Fibroblast of the aortic adventitia (primary cell): Measurements from ENCODE around the gene SV2C. TPM values are rescaled to one million over a fixed set of nuclear protein-coding genes. Genes with fewer than 3 reads are reported as not detected.

ENCODE experiments used
- DNase-seq: peaks from one replicate; pipeline ENCODE4 v3.0.0-alpha.2; 2010; ENCODE audit warnings: low read depth
- H3K4me3 ChIP-seq: 2 replicates; pipeline ENCODE4 v1.5.1; 2011; ENCODE audit warnings: low read depth, mild to moderate bottlenecking, control low read depth, low read length, moderate library complexity
- total RNA-seq: library from RNA; depleted of rRNA; stranded (reverse); fragments of >200 nt; gene quantifications from 2 replicates; pipeline ENCODE4 v1.2.3, GENCODE V29; 2012; ENCODE audit warnings: low replicate concordance
- TF ChIP-seq, protein P1 (sequence below): IDR thresholded peaks from 2 replicates; pipeline ENCODE4 v1.5.1; 2011; ENCODE audit warnings: mild to moderate bottlenecking, low read length, control low read depth, inconsistent platforms; ENCODE audit not compliant: insufficient read depth

SV2C gene
- total RNA-seq, 1 donor, result not detected

DNA sequence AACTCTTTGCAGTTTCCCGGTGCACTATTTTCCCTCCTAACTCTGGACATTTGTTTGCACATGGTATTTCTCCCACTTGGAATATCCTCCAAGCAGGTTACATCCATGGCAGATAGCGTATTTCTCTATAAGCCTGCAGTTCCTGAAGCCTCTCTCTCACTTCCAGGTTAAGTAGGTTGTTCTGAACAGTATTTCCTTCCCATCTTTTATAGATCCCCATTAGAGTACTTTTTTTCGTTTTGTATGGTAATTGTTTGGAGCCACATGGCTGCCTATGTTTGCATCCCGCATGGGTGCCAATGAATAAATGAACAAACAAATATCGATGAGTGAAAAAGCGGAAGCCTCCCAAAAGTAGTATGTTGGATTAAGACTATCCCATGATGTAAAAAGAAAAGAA is 206.5 kb downstream of the SV2C start:
- TF ChIP-seq, protein P1, sequence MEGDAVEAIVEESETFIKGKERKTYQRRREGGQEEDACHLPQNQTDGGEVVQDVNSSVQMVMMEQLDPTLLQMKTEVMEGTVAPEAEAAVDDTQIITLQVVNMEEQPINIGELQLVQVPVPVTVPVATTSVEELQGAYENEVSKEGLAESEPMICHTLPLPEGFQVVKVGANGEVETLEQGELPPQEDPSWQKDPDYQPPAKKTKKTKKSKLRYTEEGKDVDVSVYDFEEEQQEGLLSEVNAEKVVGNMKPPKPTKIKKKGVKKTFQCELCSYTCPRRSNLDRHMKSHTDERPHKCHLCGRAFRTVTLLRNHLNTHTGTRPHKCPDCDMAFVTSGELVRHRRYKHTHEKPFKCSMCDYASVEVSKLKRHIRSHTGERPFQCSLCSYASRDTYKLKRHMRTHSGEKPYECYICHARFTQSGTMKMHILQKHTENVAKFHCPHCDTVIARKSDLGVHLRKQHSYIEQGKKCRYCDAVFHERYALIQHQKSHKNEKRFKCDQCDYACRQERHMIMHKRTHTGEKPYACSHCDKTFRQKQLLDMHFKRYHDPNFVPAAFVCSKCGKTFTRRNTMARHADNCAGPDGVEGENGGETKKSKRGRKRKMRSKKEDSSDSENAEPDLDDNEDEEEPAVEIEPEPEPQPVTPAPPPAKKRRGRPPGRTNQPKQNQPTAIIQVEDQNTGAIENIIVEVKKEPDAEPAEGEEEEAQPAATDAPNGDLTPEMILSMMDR, result no peak
- no peak for DNase-seq
- H3K4me3 ChIP-seq, result no peak overlapping the region

DNA sequence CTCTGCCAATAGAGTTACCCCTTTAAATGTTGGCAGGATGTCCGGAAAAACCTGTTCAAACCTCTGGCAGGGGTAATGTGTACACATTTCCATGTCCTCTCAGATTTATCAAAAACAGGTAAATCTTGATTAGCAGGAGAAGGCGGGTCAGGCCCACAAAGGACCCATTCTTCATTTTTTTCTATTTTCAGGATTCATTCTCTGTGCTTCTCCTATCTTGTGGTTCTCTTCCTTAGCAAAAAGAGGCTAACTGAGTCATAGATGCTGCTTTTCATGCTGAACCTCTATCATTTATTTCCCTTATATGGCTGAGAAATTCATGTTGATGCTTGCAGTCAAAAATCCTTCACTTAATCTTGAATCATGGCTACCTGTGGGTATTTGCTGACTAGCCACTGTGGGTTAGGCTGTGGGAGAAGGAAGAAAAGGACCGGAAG is 207.2 kb downstream of the SV2C start:
- no peak overlapping the region for H3K4me3 ChIP-seq
- TF ChIP-seq, protein P1, result no peak
- no peak for DNase-seq

DNA sequence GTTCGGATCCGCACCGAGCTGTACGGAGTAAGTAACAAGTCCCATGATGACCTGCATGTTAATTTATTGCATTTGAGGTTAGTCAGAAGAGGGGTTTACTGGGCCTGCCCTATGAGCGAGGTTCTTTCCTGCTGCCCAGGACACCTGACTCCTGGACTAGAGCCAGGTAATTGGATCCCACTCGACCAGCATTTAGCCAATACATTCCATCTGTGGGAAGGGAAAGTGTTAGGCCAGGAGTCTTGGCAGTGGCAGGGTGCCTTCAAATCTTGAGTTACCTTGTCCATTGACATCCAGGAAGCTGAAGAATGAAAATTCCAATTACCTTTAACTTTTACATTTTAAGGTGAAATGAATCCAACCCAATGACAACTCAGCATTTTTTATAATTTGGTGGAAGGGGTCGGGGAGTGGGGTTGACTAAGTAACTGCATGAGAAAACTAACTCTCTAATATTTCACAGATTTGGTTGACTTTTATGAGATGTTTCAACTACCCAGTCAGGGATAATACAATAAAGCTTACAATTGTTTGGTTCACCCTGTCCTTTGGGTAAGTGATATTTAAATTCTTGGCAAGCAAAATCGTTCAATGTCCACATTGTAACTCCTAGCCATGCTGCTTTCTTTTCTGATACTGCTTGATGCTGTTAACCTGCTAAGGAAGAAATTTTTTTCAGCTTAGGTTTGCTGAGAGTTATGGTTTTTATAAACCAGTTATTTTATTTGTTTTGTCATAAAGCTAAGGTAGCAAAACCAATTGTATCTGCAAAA is 208.3 kb downstream of the SV2C start:
- H3K4me3 ChIP-seq, result no peak overlapping the region
- TF ChIP-seq, protein P1, result no peak
- DNase-seq, result no peak

- TF ChIP-seq, protein P1, result no peak
- DNase-seq, result no peak
- no peak overlapping the region for H3K4me3 ChIP-seq
These were observed 209.6 kb downstream of the SV2C start for GRCh38 chr5:76292620-76293322.

DNA sequence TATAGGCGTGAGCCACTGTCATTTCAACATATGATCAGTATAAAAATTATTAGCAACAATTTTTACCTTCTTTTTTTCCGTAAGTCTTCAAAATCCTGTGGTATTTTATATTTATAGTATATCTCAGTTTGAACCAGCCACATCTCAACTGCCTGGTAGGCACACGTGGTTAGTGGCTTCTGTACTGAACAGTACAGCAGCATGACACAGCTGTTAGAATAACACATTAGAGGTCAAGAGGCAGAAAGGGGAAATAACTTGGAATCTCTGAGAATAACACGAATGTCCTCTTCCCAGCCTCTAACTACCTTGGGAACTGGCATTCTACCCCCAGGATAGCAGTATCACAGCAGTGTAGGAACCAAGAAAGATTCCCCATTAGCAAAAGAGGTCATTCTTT is 211.4 kb downstream of the SV2C start:
- DNase-seq, result no peak
- TF ChIP-seq, protein P1, result no peak
- H3K4me3 ChIP-seq, result no peak overlapping the region

GRCh38 chr5:76298852-76299251 is 215.7 kb downstream of the SV2C start:
- TF ChIP-seq, protein P1, result no peak
- H3K4me3 ChIP-seq, result no peak overlapping the region
- no peak for DNase-seq
